DOHH2 (cell line): ENCODE results near the gene ERAS.

Experiments used
- H3F3A ChIP-seq: fragments of 200-600 bp; sonication (generic), shearing (Covaris generic); 2 replicates; pipeline ENCODE4 v1.6.0; 2016; ENCODE audit warnings: antibody characterized with exemption, mild to moderate bottlenecking; ENCODE audit not compliant: control insufficient read depth, insufficient read depth
- H3K27ac ChIP-seq: fragments of 200-600 bp; sonication (generic); 2 replicates; pipeline ENCODE4 v1.5.1; 2014; ENCODE audit warnings: low read depth, mild to moderate bottlenecking, low read length, moderate library complexity
- H3K27me3 ChIP-seq: fragments of 200-600 bp; sonication (generic); 2 replicates; pipeline ENCODE4 v1.6.1; 2014; ENCODE audit warnings: mild to moderate bottlenecking, low read length, mixed read lengths; ENCODE audit not compliant: control insufficient read depth
- H3K36me3 ChIP-seq: fragments of 200-600 bp; sonication (generic); 2 replicates; pipeline ENCODE4 v1.6.1; 2014; ENCODE audit warnings: mild to moderate bottlenecking, low read length, moderate library complexity, mixed read lengths; ENCODE audit not compliant: control insufficient read depth
- H3K4me1 ChIP-seq: fragments of 200-600 bp; sonication (generic); 2 replicates; pipeline ENCODE4 v1.6.1; 2014; ENCODE audit warnings: mild to moderate bottlenecking, low read length, mixed read lengths; ENCODE audit not compliant: control insufficient read depth
- H3K4me2 ChIP-seq: fragments of 200-600 bp; sonication (generic); 2 replicates; pipeline ENCODE4 v1.6.0; 2014; ENCODE audit warnings: mild to moderate bottlenecking, low read length, moderate library complexity
- H3K4me3 ChIP-seq: fragments of 200-600 bp; sonication (generic); 2 replicates; pipeline ENCODE4 v1.5.1; 2014; ENCODE audit warnings: mild to moderate bottlenecking, low read length, mixed read lengths
- H3K79me2 ChIP-seq: fragments of 200-600 bp; sonication (generic); 2 replicates; pipeline ENCODE4 v1.6.1; 2014; ENCODE audit warnings: mild to moderate bottlenecking, low read length, mixed read lengths; ENCODE audit not compliant: control insufficient read depth
- H3K9me2 ChIP-seq: fragments of 200-600 bp; sonication (generic); replicated peaks from 2 replicates; pipeline ENCODE4 v1.6.1; 2014; ENCODE audit warnings: mild to moderate bottlenecking, low read length, mixed read lengths; ENCODE audit not compliant: control insufficient read depth
- H3K9me3 ChIP-seq: fragments of 200-600 bp; sonication (generic); 2 replicates; pipeline ENCODE4 v1.6.1; 2014; ENCODE audit warnings: antibody characterized with exemption, low read length, mixed read lengths; ENCODE audit not compliant: control insufficient read depth, insufficient read depth
- H4K20me1 ChIP-seq: fragments of 200-600 bp; sonication (generic); 2 replicates; pipeline ENCODE4 v1.6.0; 2014; ENCODE audit warnings: low read depth, mild to moderate bottlenecking, antibody characterized with exemption, low read length, moderate library complexity; ENCODE audit not compliant: control insufficient read depth, insufficient read depth
- EZH2phosphoT487 ChIP-seq: fragments of 200-600 bp; sonication (generic); IDR thresholded peaks from 2 replicates; pipeline ENCODE4 v1.6.1; 2017; ENCODE audit warnings: borderline replicate concordance, mild to moderate bottlenecking, antibody characterized with exemption, low read length, moderate library complexity, mixed read lengths
- TF ChIP-seq, protein P1 (sequence below): fragments of 200-600 bp; sonication (generic); IDR thresholded peaks from one replicate; pipeline ENCODE4 v1.5.1; 2014; ENCODE audit warnings: antibody characterized with exemption, mild to moderate bottlenecking, low read depth, low read length; ENCODE audit not compliant: poor library complexity, severe bottlenecking

ERAS gene

DNA sequence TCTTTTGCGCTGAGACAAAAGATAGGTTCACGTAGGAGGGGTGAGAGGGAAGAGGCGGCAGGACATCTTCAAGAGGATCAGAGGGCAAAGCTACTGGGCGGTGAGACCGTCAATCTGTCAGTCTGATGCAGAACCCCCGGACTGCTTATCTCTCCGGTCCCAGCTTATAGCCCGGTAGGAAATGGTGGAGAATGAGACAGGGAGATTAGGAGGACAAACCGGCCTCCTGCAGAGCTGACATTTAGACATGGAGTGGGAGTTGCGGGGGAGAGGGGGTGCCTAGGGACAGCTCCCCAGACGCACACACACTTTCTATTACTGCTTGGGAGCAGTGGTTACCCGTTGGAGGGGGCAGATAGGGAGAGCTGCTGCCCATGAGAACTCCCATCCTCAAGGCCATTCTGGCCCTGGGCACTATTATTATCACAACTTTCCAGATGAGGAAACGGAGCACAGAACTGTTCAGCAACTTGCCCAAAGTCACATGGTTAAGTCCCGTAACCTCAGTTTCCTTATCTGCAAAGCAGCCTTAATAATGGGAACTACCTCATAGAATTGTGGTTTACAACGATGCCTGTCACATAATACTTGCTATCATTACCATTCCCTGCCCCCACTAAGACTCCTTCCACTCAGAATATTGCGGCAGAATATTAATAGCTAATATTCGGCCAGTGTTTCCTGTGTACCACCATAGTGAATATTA lies 25.6 kb upstream of the ERAS start:
- H3K4me1 ChIP-seq = peaks cover 14% of the 10 kb centered on the region

DNA sequence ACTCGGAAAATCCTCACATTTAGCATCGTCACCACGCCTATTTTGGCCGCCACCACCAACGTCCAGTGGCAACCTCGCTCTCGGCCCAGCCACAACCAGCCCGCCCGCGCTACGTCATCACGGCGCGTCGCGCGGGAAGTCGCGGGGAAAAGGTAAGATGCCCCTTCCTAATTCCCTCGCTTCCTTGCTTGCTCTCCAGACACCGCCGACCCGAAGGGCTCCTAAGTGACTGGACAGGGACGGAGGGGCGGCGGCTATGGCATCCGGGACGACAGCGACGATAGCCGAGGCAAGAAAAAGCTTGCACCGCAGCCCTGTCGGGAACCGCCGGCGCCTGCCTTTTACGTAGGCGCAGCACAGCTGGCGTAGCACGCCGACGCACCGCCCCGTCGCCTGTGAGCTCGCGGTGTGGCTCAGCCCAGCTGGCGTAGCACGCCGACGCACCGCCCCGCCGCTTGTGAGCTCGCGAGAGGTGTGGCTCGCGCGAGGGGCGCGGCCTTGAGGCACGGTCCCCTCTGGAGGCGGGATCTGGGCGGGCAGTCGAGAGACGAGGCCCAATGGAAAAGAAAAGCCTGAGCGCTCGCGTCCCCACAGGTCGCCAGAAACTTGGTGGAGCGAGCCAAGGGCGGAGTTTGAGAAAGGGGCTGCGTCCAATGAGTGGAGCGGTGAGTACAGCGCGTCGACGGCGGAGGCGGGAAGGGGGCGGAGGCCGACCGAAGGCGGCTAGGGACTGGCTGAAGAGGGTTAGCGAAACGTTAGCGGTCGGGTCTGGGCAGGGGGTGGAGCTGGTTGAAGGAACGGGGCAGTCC lies 24.8 kb upstream of the ERAS start, which contains the start of gene HDAC6:
Gene HDAC6, plus strand, starts transcription at position 788 of the 809 bp plus-strand sequence. CDS start 626 bp downstream, outside the sequence.
- TF ChIP-seq, protein P1, sequence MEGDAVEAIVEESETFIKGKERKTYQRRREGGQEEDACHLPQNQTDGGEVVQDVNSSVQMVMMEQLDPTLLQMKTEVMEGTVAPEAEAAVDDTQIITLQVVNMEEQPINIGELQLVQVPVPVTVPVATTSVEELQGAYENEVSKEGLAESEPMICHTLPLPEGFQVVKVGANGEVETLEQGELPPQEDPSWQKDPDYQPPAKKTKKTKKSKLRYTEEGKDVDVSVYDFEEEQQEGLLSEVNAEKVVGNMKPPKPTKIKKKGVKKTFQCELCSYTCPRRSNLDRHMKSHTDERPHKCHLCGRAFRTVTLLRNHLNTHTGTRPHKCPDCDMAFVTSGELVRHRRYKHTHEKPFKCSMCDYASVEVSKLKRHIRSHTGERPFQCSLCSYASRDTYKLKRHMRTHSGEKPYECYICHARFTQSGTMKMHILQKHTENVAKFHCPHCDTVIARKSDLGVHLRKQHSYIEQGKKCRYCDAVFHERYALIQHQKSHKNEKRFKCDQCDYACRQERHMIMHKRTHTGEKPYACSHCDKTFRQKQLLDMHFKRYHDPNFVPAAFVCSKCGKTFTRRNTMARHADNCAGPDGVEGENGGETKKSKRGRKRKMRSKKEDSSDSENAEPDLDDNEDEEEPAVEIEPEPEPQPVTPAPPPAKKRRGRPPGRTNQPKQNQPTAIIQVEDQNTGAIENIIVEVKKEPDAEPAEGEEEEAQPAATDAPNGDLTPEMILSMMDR = no peak
- no peak for TF ChIP-seq EZH2phosphoT487
- Histone ChIP-seq H3K36me3 (peaks cover 7% of the 10 kb centered on the region; the same call in 1 of the 2 replicates), H3K27ac (peak within 1 kb of the TSS; percentile 82), H3K4me1 (peaks cover 14% of the 10 kb centered on the region), H4K20me1 (no peaks in the 10 kb centered on the region), H3F3A (no peaks in the 10 kb centered on the region), H3K9me3 (no peaks in the 10 kb centered on the region), H3K9me2 (no peaks in the 10 kb centered on the region), H3K79me2 (peaks cover 3% of the 10 kb centered on the region; the same call in 1 of the 2 replicates), H3K4me2 (peak within 1 kb of the TSS; percentile 78), H3K4me3 (peak within 1 kb of the TSS; percentile 76), H3K27me3 (no peaks in the 10 kb centered on the region)

More for the DNA sequence above, 25.6 kb upstream of the ERAS start:
- H3K4me3 ChIP-seq = peak overlapping the region; percentile 76
- no peaks in the 10 kb centered on the region for H3K9me3 ChIP-seq
- no peaks in the 10 kb centered on the region for H3F3A ChIP-seq
- H3K79me2 ChIP-seq = peaks cover 3% of the 10 kb centered on the region; the same call in 1 of the 2 replicates
- H3K9me2 ChIP-seq = no peaks in the 10 kb centered on the region
- H3K4me2 ChIP-seq = peak overlapping the region; percentile 78
- peaks cover 7% of the 10 kb centered on the region; the same call in 1 of the 2 replicates for H3K36me3 ChIP-seq
- TF ChIP-seq, protein P1 = no peak
- TF ChIP-seq EZH2phosphoT487 = no peak
- peak overlapping the region; percentile 74 for H3K27ac ChIP-seq
- H3K27me3 ChIP-seq = no peaks in the 10 kb centered on the region
- H4K20me1 ChIP-seq = no peaks in the 10 kb centered on the region

DNA sequence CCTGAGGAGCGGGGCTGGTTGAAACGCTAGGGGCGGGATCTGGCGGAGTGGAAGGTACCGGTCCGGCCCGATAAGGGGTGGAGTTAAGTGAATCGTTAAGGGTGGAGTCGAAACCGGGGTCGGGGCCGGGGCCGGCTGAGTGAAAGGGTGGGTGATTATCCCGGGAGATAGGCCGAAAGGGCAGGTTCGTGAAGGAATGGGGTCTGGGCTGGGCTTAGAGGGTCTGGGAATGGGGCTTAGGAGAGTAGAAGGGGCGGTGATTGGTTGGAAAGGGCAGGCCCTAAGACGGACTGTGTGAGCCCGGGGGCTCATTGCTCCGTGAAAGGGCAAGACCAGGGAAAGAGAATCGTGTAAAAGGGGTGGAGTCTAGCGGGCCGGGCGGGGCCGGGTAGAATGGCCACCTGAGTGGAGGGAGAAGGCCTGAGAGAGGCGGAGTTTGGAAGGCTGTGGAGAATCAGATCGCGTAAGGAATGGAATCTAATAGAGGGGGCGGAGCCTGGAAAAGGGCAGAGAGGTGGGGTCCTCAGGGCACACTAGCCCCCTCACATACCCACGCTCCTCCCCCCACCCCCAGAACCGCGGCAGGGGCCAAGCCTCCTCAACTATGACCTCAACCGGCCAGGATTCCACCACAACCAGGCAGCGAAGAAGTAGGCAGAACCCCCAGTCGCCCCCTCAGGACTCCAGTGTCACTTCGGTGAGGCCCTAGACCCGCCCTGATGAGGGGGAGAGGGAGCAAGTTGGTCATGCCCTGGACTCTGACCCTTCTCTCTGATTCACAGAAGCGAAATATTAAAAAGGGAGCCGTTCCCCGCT lies 24.0 kb upstream of the ERAS start:
- TF ChIP-seq, protein P1 = no peak
- TF ChIP-seq EZH2phosphoT487 = no peak
- peaks cover 3% of the 10 kb centered on the region; the same call in 1 of the 2 replicates for H3K79me2 ChIP-seq
- H3K9me3 ChIP-seq = no peaks in the 10 kb centered on the region
- peak overlapping the region; percentile 66 for H3K4me2 ChIP-seq
- H3K4me3 ChIP-seq = peak overlapping the region; percentile 76
- H3K27me3 ChIP-seq = no peaks in the 10 kb centered on the region
- H3K36me3 ChIP-seq = peaks cover 7% of the 10 kb centered on the region; the same call in 1 of the 2 replicates
- no peaks in the 10 kb centered on the region for H3F3A ChIP-seq
- H4K20me1 ChIP-seq = no peaks in the 10 kb centered on the region
- peaks cover 14% of the 10 kb centered on the region for H3K4me1 ChIP-seq
- peak overlapping the region; percentile 82 for H3K27ac ChIP-seq
- H3K9me2 ChIP-seq = no peaks in the 10 kb centered on the region
